ENCODE data around the gene ARL14.

- TF ChIP-seq CTCF (IDR thresholded peaks at IDR 0.05) (no peak), POLR2A (IDR thresholded peaks at IDR 0.05) (no peak), POLR2AphosphoS5 (IDR thresholded peaks at IDR 0.05) (no peak)
Observed at GRCh38 chr3:160697637-160698380, 20.8 kb downstream of the ARL14 start.
